ENCODE measurements around the gene ERC2. TPM values are rescaled to one million over a fixed set of nuclear protein-coding genes. Genes with fewer than 3 reads are reported as not detected.

The ERC2 gene
- polyA plus RNA-seq, 2 of the 4 experiments (the other 2 are of a cell fraction) = 0.16 TPM; not detected in 1

DNA sequence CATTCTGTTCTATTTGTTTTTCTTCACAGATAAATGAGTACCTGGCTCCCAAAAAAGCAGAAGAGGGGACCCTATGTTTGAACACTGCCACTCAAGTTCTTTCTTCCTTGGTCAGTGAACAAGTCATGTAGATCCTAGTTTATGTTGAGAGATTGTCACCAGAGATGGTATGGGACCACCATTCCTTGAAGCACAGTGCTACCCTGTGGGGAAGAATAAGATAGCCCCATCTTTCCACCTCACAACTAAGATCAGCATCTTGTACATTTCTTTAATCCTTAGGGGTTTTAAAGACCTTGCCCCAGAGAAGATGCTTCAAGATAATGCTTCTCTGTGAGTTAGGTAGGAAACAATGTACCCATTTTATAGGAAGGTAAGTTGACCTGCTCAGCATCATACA lies 747.7 kb downstream of the ERC2 start:
- Histone ChIP-seq H3K27ac (no peak overlapping the region), H3K4me3 (no peak overlapping the region), H3K4me2 (no peak overlapping the region), H3K9me3 (no peaks in the 10 kb centered on the region), H3K4me1 (no peaks in the 10 kb centered on the region)
- DNase-seq (ENCODE audit: low read depth in 1 of 2, low spot score in 1 of 2) (peak in 1 of 2 experiments; percentile 1), FAIRE-seq (no peak), ATAC-seq (no peak)
- ChIA-PET POLR2A (no interaction called here), CTCF (no interaction called here)
- no peak for TF ChIP-seq ESRRA (IDR thresholded peaks at IDR 0.05; ENCODE audit: borderline replicate concordance, low read length)
- TF ChIP-seq CBX8 (IDR thresholded peaks at IDR 0.05) = no peak
- TF ChIP-seq MAZ (IDR thresholded peaks at IDR 0.05; ENCODE audit: borderline replicate concordance, low read depth, low read length) = no peak
- no peak for TF ChIP-seq ZFP36 (IDR thresholded peaks at IDR 0.05; ENCODE audit: borderline replicate concordance, partially characterized antibody)
- TF ChIP-seq FOSB (CRISPR knock-in tag; IDR thresholded peaks at IDR 0.05) = no peak
- TF ChIP-seq, protein P1, sequence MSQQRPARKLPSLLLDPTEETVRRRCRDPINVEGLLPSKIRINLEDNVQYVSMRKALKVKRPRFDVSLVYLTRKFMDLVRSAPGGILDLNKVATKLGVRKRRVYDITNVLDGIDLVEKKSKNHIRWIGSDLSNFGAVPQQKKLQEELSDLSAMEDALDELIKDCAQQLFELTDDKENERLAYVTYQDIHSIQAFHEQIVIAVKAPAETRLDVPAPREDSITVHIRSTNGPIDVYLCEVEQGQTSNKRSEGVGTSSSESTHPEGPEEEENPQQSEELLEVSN (IDR thresholded peaks at IDR 0.05; ENCODE audit: borderline replicate concordance, low read depth) = no peak
- TF ChIP-seq CBX2 (IDR thresholded peaks at IDR 0.05; ENCODE audit: borderline replicate concordance, low read depth) = no peak
- no peak for TF ChIP-seq RARB (CRISPR knock-in tag; IDR thresholded peaks at IDR 0.05)
- TF ChIP-seq KDM5A (IDR thresholded peaks at IDR 0.05) = no peak
- no peak for TF ChIP-seq PHF8 (IDR thresholded peaks at IDR 0.05; ENCODE audit: borderline replicate concordance, low read depth)
- TF ChIP-seq TP53 (CRISPR knock-in tag; IDR thresholded peaks at IDR 0.05) = no peak
- TF ChIP-seq, protein P2, sequence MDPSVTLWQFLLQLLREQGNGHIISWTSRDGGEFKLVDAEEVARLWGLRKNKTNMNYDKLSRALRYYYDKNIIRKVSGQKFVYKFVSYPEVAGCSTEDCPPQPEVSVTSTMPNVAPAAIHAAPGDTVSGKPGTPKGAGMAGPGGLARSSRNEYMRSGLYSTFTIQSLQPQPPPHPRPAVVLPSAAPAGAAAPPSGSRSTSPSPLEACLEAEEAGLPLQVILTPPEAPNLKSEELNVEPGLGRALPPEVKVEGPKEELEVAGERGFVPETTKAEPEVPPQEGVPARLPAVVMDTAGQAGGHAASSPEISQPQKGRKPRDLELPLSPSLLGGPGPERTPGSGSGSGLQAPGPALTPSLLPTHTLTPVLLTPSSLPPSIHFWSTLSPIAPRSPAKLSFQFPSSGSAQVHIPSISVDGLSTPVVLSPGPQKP (IDR thresholded peaks at IDR 0.05; ENCODE audit: low read depth, low read length) = no peak
- TF ChIP-seq MYC (IDR thresholded peaks at IDR 0.05; ENCODE audit: borderline replicate concordance, low read length) = no peak
- TF ChIP-seq, protein P3, sequence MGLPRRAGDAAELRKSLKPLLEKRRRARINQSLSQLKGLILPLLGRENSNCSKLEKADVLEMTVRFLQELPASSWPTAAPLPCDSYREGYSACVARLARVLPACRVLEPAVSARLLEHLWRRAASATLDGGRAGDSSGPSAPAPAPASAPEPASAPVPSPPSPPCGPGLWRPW (IDR thresholded peaks at IDR 0.05) = no peak
- TF ChIP-seq JUNB (IDR thresholded peaks at IDR 0.05) = no peak
- TF ChIP-seq HDAC2 (IDR thresholded peaks at IDR 0.05) = no peak
- TF ChIP-seq CEBPB (IDR thresholded peaks at IDR 0.05) = no peak
- TF ChIP-seq NFE2L2 (conservative IDR thresholded peaks at IDR 0.05; ENCODE audit: low read length) = no peak

DNA sequence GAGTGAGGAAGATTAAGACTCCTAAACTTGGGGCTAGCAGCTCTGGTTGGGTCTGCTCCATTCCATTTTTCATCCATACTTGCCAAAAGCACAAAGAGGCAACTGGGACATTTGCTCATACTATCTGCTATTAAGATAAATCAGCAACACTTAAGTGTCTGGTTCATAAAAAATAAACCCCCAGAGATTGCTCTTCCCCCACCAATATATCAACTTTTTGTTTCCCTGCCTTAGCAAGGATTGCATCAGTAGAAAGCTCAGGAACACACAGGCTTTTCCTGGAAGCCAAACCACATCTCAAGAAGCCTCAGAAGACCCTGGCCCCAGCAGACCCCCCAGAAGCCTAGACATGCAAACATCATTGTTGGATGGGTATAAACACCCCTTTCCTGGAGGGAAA lies 748.8 kb downstream of the ERC2 start:
- ATAC-seq (no peak), FAIRE-seq (no peak), DNase-seq (ENCODE audit: low read depth in 1 of 2, low spot score in 1 of 2) (no peak)
- ChIA-PET CTCF (no interaction called here), POLR2A (no interaction called here)
- Histone ChIP-seq H3K4me1 (no peaks in the 10 kb centered on the region), H3K9me3 (no peaks in the 10 kb centered on the region), H3K4me2 (no peak overlapping the region), H3K27ac (no peak overlapping the region), H3K4me3 (no peak overlapping the region)
- no peak for TF ChIP-seq ZFP36 (IDR thresholded peaks at IDR 0.05; ENCODE audit: borderline replicate concordance, partially characterized antibody)
- TF ChIP-seq, protein P4, sequence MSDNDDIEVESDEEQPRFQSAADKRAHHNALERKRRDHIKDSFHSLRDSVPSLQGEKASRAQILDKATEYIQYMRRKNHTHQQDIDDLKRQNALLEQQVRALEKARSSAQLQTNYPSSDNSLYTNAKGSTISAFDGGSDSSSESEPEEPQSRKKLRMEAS (IDR thresholded peaks at IDR 0.05) = no peak
- TF ChIP-seq, protein P5, sequence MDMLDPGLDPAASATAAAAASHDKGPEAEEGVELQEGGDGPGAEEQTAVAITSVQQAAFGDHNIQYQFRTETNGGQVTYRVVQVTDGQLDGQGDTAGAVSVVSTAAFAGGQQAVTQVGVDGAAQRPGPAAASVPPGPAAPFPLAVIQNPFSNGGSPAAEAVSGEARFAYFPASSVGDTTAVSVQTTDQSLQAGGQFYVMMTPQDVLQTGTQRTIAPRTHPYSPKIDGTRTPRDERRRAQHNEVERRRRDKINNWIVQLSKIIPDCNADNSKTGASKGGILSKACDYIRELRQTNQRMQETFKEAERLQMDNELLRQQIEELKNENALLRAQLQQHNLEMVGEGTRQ (IDR thresholded peaks at IDR 0.05) = no peak
- TF ChIP-seq KDM5A (IDR thresholded peaks at IDR 0.05) = no peak
- TF ChIP-seq NPAS2 (CRISPR knock-in tag; IDR thresholded peaks at IDR 0.05; ENCODE audit: borderline replicate concordance) = no peak
- TF ChIP-seq RAD21 (conservative IDR thresholded peaks at IDR 0.05 in 1 of 2, IDR thresholded peaks at IDR 0.05 in 1 of 2) = no peak
- TF ChIP-seq HDAC2 (IDR thresholded peaks at IDR 0.05) = no peak
- no peak for TF ChIP-seq EHF (CRISPR knock-in tag; IDR thresholded peaks at IDR 0.05)
- no peak for TF ChIP-seq CBX2 (IDR thresholded peaks at IDR 0.05; ENCODE audit: borderline replicate concordance, low read depth)
- TF ChIP-seq CEBPB (IDR thresholded peaks at IDR 0.05) = no peak
- no peak for TF ChIP-seq HOXB5 (CRISPR knock-in tag; IDR thresholded peaks at IDR 0.05)
- TF ChIP-seq HOXB13 (CRISPR knock-in tag; IDR thresholded peaks at IDR 0.05; ENCODE audit: low read depth) = no peak
- TF ChIP-seq ZNF302 (CRISPR knock-in tag; IDR thresholded peaks at IDR 0.05) = no peak
- TF ChIP-seq BHLHE40 (IDR thresholded peaks at IDR 0.05; ENCODE audit: low read depth, low read length) = no peak
- TF ChIP-seq RFX5 (IDR thresholded peaks at IDR 0.05) = no peak
- no peak for TF ChIP-seq CBX8 (IDR thresholded peaks at IDR 0.05)
- TF ChIP-seq, protein P6, sequence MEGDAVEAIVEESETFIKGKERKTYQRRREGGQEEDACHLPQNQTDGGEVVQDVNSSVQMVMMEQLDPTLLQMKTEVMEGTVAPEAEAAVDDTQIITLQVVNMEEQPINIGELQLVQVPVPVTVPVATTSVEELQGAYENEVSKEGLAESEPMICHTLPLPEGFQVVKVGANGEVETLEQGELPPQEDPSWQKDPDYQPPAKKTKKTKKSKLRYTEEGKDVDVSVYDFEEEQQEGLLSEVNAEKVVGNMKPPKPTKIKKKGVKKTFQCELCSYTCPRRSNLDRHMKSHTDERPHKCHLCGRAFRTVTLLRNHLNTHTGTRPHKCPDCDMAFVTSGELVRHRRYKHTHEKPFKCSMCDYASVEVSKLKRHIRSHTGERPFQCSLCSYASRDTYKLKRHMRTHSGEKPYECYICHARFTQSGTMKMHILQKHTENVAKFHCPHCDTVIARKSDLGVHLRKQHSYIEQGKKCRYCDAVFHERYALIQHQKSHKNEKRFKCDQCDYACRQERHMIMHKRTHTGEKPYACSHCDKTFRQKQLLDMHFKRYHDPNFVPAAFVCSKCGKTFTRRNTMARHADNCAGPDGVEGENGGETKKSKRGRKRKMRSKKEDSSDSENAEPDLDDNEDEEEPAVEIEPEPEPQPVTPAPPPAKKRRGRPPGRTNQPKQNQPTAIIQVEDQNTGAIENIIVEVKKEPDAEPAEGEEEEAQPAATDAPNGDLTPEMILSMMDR (IDR thresholded peaks at IDR 0.05) = no peak
- no peak for TF ChIP-seq JUNB (IDR thresholded peaks at IDR 0.05)
